ENCODE measurements around the gene KANSL1L.

DNA sequence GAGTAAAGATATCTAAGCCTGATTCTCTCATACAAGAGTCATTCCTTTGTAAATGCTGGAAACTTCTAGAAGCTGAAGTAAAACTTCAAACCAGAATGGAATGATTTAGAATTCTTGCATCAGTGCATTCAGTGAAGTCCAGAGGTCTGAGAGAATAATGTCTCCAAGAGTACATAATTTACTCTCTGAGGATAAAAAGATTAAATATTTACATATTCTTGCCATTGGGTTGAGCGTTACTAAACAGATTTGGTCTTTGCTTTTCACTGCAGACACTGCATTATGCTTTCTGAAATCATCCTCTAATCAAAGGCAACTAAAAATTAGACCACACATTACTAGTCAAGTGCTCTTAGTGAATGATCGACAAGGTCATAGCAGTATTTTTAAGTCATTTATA is 26.5 kb upstream of the KANSL1L start:
- TF ChIP-seq, protein P1, sequence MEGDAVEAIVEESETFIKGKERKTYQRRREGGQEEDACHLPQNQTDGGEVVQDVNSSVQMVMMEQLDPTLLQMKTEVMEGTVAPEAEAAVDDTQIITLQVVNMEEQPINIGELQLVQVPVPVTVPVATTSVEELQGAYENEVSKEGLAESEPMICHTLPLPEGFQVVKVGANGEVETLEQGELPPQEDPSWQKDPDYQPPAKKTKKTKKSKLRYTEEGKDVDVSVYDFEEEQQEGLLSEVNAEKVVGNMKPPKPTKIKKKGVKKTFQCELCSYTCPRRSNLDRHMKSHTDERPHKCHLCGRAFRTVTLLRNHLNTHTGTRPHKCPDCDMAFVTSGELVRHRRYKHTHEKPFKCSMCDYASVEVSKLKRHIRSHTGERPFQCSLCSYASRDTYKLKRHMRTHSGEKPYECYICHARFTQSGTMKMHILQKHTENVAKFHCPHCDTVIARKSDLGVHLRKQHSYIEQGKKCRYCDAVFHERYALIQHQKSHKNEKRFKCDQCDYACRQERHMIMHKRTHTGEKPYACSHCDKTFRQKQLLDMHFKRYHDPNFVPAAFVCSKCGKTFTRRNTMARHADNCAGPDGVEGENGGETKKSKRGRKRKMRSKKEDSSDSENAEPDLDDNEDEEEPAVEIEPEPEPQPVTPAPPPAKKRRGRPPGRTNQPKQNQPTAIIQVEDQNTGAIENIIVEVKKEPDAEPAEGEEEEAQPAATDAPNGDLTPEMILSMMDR (IDR thresholded peaks at IDR 0.05; ENCODE audit: low read length): no peak
- TF ChIP-seq EZH2phosphoT487 (IDR thresholded peaks at IDR 0.05; ENCODE audit: low read length): no peak
- TF ChIP-seq EZH2 (optimal IDR thresholded peaks at IDR 0.05; ENCODE audit: low read depth, low read length): no peak

All from MM.1S (cell line).